Urinary bladder (tissue), 4 donors: ENCODE data around the gene MED12L. TPM values are rescaled to one million over a fixed set of nuclear protein-coding genes. Genes with fewer than 3 reads are reported as not detected.

Experiments used
- DNase-seq: peaks from one replicate; pipeline ENCODE4 v3.0.0-alpha.2; 2015; ENCODE audit errors: extremely low spot score
- H3K27ac ChIP-seq: one replicate; pipeline ENCODE4 v1.5.1; 2013; ENCODE audit warnings: low read depth, mild to moderate bottlenecking, moderate library complexity
- H3K36me3 ChIP-seq: one replicate; pipeline ENCODE4 v1.6.1; 2013; ENCODE audit warnings: mild to moderate bottlenecking, moderate library complexity; ENCODE audit not compliant: insufficient read depth
- H3K4me1 ChIP-seq: one replicate; pipeline ENCODE4 v1.6.1; 2013; ENCODE audit warnings: mild to moderate bottlenecking, moderate library complexity; ENCODE audit not compliant: insufficient read depth
- H3K4me3 ChIP-seq: one replicate; pipeline ENCODE4 v1.5.1; 2013; ENCODE audit warnings: low read depth, low read length
- WGBS: extraction: QIAGEN DNeasy Blood & Tissue Kit; methylation state at CpG from one replicate; pipeline ENCODE4 v1.1.7; 2013; 5-methylcytosine and 5-hydroxymethylcytosine counted together
- polyA plus RNA-seq: library from polyadenylated mRNA; stranded (reverse); fragments of 200-250 nt; gene quantifications from one replicate; pipeline ENCODE4 v1.2.3, GENCODE V29; 2013
- total RNA-seq: library from RNA; depleted of rRNA; stranded (reverse); fragments of >200 nt; gene quantifications from one replicate; pipeline ENCODE4 v1.2.3, GENCODE V29; 2014
- donor health status: healthy with polysubstance abuse.
- donor health status: healthy.

The MED12L gene
- total and polyA plus RNA-seq, 2 donors = 0.11 to 3.1 TPM

DNA sequence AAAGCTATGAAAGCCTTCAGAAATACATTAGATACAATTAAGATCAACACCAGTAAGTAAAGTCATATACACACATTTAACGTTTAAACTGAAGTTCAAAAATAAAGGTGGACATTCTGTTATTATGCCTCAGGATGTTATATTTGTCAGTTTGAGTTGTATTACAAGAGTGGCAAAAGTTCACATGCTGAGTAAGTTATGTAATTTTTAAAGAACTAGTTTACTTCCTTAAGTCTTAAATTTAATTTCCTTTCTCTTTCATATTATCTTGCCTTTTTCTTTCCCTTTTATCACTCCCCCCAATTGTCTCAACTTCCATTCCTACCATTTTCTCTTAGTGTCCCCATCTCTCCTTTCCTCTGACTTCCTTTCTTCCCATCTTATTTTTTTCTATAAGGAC is 236.1 kb downstream of the MED12L start:
- no peaks in the 10 kb centered on the region for H3K4me1 ChIP-seq
- DNase-seq = no peak
- no peak overlapping the region for H3K4me3 ChIP-seq
- no peak overlapping the region for H3K27ac ChIP-seq
- 82% methylated on average over 1 of the region's 1 CpG for WGBS
- H3K36me3 ChIP-seq = no peaks in the 10 kb centered on the region

DNA sequence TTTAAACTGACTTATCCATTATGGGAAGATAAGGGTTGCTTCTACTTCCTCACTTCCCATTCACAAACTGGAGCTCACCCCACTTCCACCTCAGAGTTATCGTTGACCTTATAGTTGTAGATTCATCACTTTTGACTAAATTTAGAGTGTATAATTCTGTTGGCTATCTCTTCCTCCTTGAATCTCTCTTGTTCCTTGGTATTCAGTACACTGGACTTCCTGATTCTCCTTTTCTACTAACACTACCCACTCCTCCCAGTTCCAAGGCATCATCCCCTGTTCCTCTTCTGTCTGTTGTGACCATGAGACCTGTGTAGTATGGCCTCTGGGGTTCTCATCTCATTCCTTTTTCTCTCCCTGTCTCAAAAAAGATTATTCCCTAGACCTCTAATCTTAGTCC is 237.0 kb downstream of the MED12L start:
- no peak overlapping the region for H3K4me3 ChIP-seq
- H3K4me1 ChIP-seq = no peaks in the 10 kb centered on the region
- 92% methylated on average over 1 of the region's 1 CpG for WGBS
- DNase-seq = no peak
- H3K36me3 ChIP-seq = no peaks in the 10 kb centered on the region
- H3K27ac ChIP-seq = no peak overlapping the region

DNA sequence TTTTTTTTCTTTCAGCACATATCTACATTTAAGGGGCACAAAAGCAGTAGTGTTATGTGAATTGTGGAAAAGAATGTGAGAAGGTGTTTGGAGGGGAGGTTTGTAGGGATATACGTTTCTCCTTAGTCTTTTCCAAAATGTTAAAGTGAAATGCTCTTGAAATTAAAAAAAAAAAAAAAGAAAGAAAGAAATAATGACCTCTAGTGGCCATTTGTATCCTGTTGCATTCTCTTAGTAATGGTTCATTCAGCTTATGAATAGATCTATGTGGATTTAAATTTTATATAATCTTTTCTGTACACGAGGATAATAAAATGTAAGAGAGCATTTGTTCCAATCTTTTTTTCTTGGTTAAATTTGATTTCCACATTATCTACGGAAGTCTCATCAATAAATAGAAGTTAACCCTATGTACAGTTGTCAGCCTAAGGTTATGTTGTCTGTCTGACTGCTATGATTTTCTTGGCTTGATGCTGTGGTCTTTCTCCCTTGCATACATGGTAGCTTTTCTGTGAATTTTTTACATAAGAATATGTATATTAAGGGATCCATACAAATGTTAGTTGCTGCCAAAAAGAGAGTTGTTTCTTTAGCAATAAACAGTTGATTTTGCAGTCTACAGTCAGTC is 242.2 kb downstream of the MED12L start:
- 15% methylated on average over 3 of the region's 3 CpGs for WGBS
- no peak overlapping the region for H3K4me3 ChIP-seq
- H3K4me1 ChIP-seq = no peaks in the 10 kb centered on the region
- H3K27ac ChIP-seq = no peak overlapping the region
- no peaks in the 10 kb centered on the region for H3K36me3 ChIP-seq
- no peak for DNase-seq

DNA sequence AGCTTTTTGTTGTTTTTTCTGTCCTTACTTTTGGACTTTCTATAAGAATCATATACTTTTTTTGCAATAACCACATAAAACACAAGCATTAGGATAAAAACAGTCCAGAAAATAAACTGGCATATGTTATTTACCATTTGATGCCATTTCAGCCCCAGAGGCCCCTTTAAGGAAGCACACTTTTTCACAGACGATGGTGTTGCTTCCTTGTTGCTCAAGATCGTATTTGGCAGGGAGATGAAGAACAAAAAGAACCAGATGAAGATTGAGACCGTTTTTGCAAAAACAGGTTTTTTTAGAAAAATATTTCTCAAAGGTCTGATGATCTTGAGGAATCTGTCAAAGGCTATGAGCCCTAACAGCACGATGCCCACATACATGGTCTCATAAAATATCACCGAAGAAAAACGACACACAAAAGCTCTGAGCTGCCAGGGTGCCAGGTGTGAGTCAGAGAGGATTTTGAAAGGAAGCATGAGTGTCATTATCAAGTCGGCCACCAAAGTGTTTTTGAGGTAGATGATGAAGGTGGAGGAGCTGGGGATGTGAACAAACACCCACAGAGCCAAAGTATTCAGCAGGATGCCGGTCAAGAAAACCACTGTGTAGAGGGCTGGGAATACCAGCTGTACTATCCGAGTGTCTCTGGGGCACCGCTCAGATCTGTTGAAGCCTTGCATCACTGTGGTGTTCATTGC is 243.0 kb downstream of the MED12L start:
- no peak for DNase-seq
- H3K36me3 ChIP-seq = no peaks in the 10 kb centered on the region
- WGBS = 56% methylated on average over 10 of the region's 10 CpGs
- no peak overlapping the region for H3K4me3 ChIP-seq
- H3K4me1 ChIP-seq = no peaks in the 10 kb centered on the region
- H3K27ac ChIP-seq = no peak overlapping the region

DNA sequence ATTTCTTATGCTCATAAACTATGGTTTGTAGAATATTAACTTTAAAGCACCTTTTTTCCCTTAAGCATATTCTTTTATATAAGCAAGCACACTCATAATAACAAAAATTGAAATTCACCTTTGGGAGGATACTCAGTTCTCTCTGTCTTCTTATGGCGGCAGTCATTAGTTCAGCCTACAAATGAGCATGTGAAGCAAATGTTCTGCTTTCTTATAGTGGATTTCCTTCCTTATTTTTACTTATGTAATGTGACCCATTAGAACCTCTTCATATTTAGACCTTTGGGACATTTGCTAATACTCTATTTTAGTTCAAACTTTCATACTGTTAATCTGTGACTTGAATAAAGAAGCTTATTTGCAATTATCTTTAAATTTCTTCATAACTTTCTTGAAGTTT is 243.9 kb downstream of the MED12L start, which contains the start of gene P2RY13:
Gene P2RY13, minus strand, starts transcription at position 187 of the 400 bp plus-strand sequence. Its CDS starts 21 bp downstream, at position 166.
- Histone ChIP-seq H3K36me3 (no peaks in the 10 kb centered on the region), H3K4me1 (no peaks in the 10 kb centered on the region), H3K27ac (no peak within 1 kb of the TSS), H3K4me3 (no peak within 1 kb of the TSS)
- DNase-seq = no peak
- WGBS = 94% methylated on average over 1 of the region's 1 CpG

DNA sequence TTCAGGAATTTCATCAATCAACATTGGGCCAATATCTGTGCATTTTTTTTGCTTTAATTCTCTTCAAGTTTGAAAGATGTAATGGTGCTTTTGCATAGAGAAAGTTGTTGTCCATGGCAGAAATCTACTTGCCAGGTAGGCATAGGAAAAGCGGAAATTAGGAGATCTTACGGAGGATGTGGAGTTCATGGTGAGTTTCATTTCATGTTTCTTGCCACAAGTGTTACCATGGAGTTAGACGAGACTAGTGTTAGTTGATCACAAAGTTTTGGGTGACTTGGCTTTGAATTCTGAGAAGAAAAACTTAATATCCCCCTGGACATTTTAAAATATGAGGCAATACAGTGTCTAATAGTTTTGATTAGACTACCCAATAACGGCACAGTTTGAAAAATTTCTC is 244.9 kb downstream of the MED12L start:
- no peaks in the 10 kb centered on the region for H3K4me1 ChIP-seq
- 77% methylated on average over 4 of the region's 4 CpGs for WGBS
- H3K4me3 ChIP-seq = no peak overlapping the region
- DNase-seq = no peak
- H3K36me3 ChIP-seq = no peaks in the 10 kb centered on the region
- no peak overlapping the region for H3K27ac ChIP-seq

DNA sequence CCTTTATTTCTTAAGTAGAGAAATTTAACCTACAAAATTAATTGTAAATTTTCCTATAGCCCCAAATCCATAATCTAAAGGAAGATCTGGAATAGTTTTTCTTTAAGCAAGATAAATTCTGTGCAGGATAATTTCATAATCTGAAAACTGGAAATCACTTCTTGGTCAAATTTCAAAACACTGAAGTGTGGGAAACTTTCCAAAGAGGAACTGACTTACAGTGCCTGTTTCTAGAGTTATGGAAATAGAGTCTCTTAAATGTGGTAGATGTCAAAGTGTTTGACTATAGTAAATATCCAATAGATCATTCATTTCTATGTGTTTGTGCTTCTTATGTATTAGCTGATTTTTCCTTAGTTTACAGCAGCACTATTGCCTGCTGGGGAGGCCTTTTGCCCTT is 245.4 kb downstream of the MED12L start:
- Histone ChIP-seq H3K36me3 (no peaks in the 10 kb centered on the region), H3K27ac (no peak overlapping the region), H3K4me3 (no peak overlapping the region), H3K4me1 (no peaks in the 10 kb centered on the region)
- no peak for DNase-seq

DNA sequence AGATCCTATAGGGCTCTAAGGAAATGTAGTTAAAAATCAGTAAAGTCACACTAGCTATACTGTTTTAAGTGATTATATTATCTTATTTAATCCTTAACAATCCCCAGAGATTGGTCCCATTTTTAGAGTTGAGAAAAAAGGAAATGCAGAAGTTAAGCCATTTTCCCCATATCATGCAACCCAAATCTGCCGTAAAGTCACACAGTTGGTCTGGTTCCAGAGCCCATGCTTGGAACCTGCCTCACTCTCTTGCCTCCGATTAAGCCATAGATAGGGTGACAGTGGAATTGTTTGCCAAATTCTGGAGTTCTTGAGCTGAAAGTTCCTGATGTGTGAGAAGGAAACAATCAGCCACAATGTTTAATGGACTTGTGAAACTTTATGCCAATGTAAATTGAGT is 246.2 kb downstream of the MED12L start:
- DNase-seq = no peak
- no peaks in the 10 kb centered on the region for H3K4me1 ChIP-seq
- no peaks in the 10 kb centered on the region for H3K36me3 ChIP-seq
- no peak overlapping the region for H3K4me3 ChIP-seq
- WGBS = 75% methylated on average over 2 of the region's 2 CpGs
- no peak overlapping the region for H3K27ac ChIP-seq

DNA sequence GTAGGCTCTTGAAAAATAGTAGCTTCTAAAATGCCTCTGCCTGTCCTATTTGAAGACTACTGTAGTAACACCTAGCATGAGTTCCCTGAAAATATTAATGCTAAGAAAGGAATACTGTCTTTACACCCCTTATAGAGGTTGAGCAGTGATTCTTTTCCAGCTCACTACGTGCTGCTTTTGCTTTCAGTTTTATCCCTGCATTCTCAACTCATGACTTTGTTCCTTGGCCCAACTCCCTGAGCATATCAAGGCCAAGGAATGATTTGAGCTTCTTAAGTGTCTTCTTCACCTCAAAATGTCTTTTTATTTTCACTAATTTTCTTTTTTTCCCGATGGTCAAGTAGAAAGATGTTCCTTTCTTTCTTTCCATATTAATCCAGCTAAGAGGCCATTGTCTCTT is 260.4 kb downstream of the MED12L start:
- whole genome bisulfite sequencing = 35% methylated on average over 2 of the region's 2 CpGs
- H3K4me3 ChIP-seq = no peak overlapping the region
- H3K27ac ChIP-seq = no peak overlapping the region
- no peak for DNase-seq
- no peaks in the 10 kb centered on the region for H3K36me3 ChIP-seq
- H3K4me1 ChIP-seq = no peaks in the 10 kb centered on the region

DNA sequence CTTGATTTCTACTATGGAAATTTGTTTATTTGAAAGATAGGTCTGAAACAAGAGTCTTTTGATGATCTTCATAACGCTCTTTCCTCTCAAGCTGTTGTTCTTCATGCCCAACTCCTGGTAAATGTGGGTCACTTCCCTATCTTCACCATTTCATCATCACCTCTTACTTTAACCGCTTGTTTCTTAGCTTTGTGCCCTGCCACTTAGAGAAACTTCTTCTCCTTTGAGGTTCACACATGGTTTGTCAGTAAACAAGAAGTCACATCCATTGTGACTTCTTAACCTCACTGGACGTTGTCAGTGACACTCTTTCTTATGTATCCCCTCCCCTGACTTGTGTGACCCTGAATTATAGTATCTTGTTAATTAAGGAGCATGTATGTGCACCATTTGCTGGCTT is 260.8 kb downstream of the MED12L start:
- H3K27ac ChIP-seq = no peak overlapping the region
- no peaks in the 10 kb centered on the region for H3K36me3 ChIP-seq
- no peak overlapping the region for H3K4me3 ChIP-seq
- no peaks in the 10 kb centered on the region for H3K4me1 ChIP-seq
- WGBS = 68% methylated on average over 3 of the region's 3 CpGs
- DNase-seq = no peak

DNA sequence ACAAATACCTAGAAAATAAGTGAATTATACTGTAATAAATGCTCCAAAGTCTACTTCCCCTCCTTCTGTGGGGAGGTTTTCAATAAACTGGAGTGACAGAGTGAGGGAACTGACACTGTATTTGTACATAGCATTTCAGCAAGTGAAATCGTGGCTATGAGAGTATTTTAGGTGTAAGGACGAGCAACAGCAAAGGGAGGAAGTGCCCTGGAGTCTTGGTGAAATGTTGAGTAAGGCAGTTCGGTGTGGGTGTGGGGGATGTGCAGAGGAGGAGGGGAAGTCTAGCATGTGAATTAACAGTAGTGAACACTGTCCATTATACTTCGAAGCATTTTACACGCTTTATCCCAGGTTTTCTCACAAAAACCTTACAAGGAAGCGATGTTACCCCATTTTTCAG is 262.0 kb downstream of the MED12L start:
- Histone ChIP-seq H3K4me1 (no peaks in the 10 kb centered on the region), H3K4me3 (no peak overlapping the region), H3K27ac (no peak overlapping the region), H3K36me3 (no peaks in the 10 kb centered on the region)
- 78% methylated on average over 6 of the region's 6 CpGs for WGBS
- DNase-seq = no peak

DNA sequence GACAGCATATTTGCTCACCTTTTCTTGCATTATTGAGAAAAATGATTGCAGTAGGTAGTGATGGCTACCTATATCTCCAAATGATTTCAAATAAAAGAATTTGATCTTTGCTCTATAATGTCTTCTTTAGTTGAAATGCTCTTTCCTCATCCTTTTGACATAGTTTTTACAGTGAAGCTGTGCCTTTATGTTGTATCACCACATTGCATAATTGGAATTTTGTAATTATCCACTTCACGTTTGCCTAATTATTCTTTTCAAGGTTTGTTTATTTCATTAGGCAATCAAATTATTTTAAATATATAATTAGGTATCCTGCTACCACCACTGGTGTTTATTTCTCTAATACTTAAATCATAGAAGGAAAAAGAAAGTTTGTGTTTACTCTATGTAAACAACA is 265.2 kb downstream of the MED12L start:
- DNase-seq = no peak
- Histone ChIP-seq H3K36me3 (no peaks in the 10 kb centered on the region), H3K27ac (no peak overlapping the region), H3K4me3 (no peak overlapping the region), H3K4me1 (no peaks in the 10 kb centered on the region)
- WGBS = 72% methylated on average over 1 of the region's 1 CpG

DNA sequence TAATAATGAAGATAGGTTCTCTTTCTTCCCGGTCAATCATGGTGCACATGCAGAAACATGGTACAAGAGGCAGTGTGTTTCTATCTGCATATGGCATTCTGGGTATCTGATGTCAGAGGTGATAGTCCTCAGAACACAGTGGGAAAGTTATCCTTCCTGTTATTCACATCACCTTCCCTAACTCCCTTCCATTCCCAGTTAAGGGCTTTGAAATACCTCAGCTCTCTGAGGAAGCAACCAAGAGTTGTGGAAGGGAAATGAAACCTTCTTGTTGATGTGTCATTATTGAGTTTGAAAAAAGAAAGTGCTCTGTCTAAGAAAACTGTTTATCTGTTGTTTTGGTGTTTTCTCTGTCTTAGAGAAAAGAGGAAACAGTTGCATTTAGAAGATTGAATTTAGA is 265.8 kb downstream of the MED12L start:
- no peaks in the 10 kb centered on the region for H3K36me3 ChIP-seq
- no peak for DNase-seq
- H3K27ac ChIP-seq = no peak overlapping the region
- H3K4me1 ChIP-seq = no peaks in the 10 kb centered on the region
- 96% methylated on average over 1 of the region's 1 CpG for WGBS
- H3K4me3 ChIP-seq = no peak overlapping the region

DNA sequence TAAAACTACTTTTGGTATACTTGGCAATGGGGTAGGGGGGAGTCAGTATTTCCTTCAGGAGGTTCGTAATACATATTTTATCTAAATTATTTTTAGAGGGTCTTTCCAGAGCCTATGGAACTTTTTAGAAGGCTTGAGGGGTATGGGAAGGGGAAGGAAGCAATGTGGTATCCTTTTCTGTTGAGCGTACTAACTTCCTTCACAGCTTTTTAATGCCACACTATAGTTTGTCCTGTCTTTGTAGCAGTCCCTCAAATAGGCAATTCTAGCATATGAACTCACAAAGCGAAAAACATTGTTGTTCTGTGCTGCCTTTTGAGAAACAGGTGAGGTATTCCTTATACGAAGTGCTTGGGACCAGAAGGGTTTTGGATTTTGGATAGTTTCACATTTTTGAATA is 266.2 kb downstream of the MED12L start:
- DNase-seq = no peak
- Histone ChIP-seq H3K4me1 (no peaks in the 10 kb centered on the region), H3K36me3 (no peaks in the 10 kb centered on the region), H3K4me3 (no peak overlapping the region), H3K27ac (no peak overlapping the region)
- WGBS = 92% methylated on average over 4 of the region's 4 CpGs
